Right atrium auricular region (tissue), 2 donors: Measurements from ENCODE around the gene WDR48. TPM values are rescaled to one million over a fixed set of nuclear protein-coding genes. Genes with fewer than 3 reads are reported as not detected.

Experiments
- DNase-seq: peaks from one replicate; pipeline ENCODE4 v3.0.0-alpha.2; 2019; ENCODE audit warnings: low spot score
- H3K27ac ChIP-seq, 2 donors: fragments of 200-600 bp; sonication (generic); 1 replicate in 1 of 2; 2 replicates in 1 of 2; pipeline ENCODE4 v1.5.1; 2016 to 2019
- H3K27me3 ChIP-seq, 2 donors: fragments of 200-600 bp; sonication (generic); one replicate each; pipeline versions ENCODE4 v1.5.1 to v1.6.0; 2017 to 2019
- H3K36me3 ChIP-seq: fragments of 200-600 bp; sonication (generic); one replicate; pipeline ENCODE4 v1.5.1; 2016
- H3K4me1 ChIP-seq, 2 donors: fragments of 200-600 bp; sonication (generic); one replicate each; pipeline versions ENCODE4 v1.5.1 to v1.6.0; 2017 to 2019
- H3K4me3 ChIP-seq, 2 donors: fragments of 200-600 bp; sonication (generic); 1 replicate in 1 of 2; 2 replicates in 1 of 2; pipeline ENCODE4 v1.5.1; 2017 to 2019; ENCODE audit warnings: mild to moderate bottlenecking in 1 of 2, moderate library complexity in 1 of 2
- H3K9me3 ChIP-seq, 2 donors: fragments of 200-600 bp; sonication (generic); one replicate each; pipeline ENCODE4 v1.5.1; 2019
- CTCF ChIP-seq, 2 donors: fragments of 200-600 bp; sonication (generic); IDR thresholded peaks; one replicate each; pipeline ENCODE4 v1.5.1; 2019; ENCODE audit warnings: antibody characterized with exemption in 2 of 2
- total RNA-seq, 2 donors: library from RNA; depleted of rRNA; stranded (reverse); fragments of >200 nt; gene quantifications; one replicate each; pipeline ENCODE4 v1.1.0, GENCODE V29; 2016

WDR48 gene
- total RNA-seq, 2 donors from 2014 or later = 11.9 to 17.1 TPM

- DNase-seq = no peak
- H3K36me3 ChIP-seq = peaks cover 34% of the 10 kb centered on the region
- H3K4me1 ChIP-seq = peaks cover 0 to 83% of the 10 kb centered on the region in 2 donors
- TF ChIP-seq CTCF (IDR thresholded peaks at IDR 0.05) = no peak
- no peak overlapping the region for H3K4me3 ChIP-seq
- H3K27me3 ChIP-seq = no peaks in the 10 kb centered on the region
- H3K27ac ChIP-seq = peak overlapping the region; percentile 44 to 56
- no peaks in the 10 kb centered on the region for H3K9me3 ChIP-seq
Observed at GRCh38 chr3:39139442-39139841, 87.6 kb downstream of the WDR48 start.

- DNase-seq = no peak
- H3K36me3 ChIP-seq = peaks cover 44% of the 10 kb centered on the region
- TF ChIP-seq CTCF (IDR thresholded peaks at IDR 0.05) = no peak
- peak overlapping the region; percentile 44 to 56 for H3K27ac ChIP-seq
- no peak overlapping the region for H3K4me3 ChIP-seq
- no peaks in the 10 kb centered on the region for H3K9me3 ChIP-seq
- H3K4me1 ChIP-seq = peaks cover 0 to 81% of the 10 kb centered on the region in 2 donors
- H3K27me3 ChIP-seq = no peaks in the 10 kb centered on the region
Observed at GRCh38 chr3:39140341-39140971, 88.6 kb downstream of the WDR48 start.

- peaks cover 0 to 81% of the 10 kb centered on the region in 2 donors for H3K4me1 ChIP-seq
- no peak for DNase-seq
- peak overlapping the region; percentile 42 to 56 for H3K27ac ChIP-seq
- no peaks in the 10 kb centered on the region for H3K9me3 ChIP-seq
- no peak overlapping the region for H3K4me3 ChIP-seq
- peaks cover 53% of the 10 kb centered on the region for H3K36me3 ChIP-seq
- no peaks in the 10 kb centered on the region for H3K27me3 ChIP-seq
- TF ChIP-seq CTCF (IDR thresholded peaks at IDR 0.05) = no peak
Observed at GRCh38 chr3:39141171-39141995, 89.6 kb downstream of the WDR48 start.

- H3K4me3 ChIP-seq = no peak overlapping the region
- peaks cover 0 to 84% of the 10 kb centered on the region in 2 donors for H3K4me1 ChIP-seq
- no peak for TF ChIP-seq CTCF (IDR thresholded peaks at IDR 0.05)
- no peak for DNase-seq
- peak overlapping the region; percentile 42 to 56 for H3K27ac ChIP-seq
- peaks cover 58% of the 10 kb centered on the region for H3K36me3 ChIP-seq
- H3K27me3 ChIP-seq = no peaks in the 10 kb centered on the region
- H3K9me3 ChIP-seq = no peaks in the 10 kb centered on the region
Observed at GRCh38 chr3:39142067-39142466, 90.3 kb downstream of the WDR48 start.

- peaks cover 58% of the 10 kb centered on the region for H3K36me3 ChIP-seq
- peaks cover 0 to 96% of the 10 kb centered on the region in 2 donors for H3K4me1 ChIP-seq
- DNase-seq = no peak
- H3K9me3 ChIP-seq = no peaks in the 10 kb centered on the region
- H3K27ac ChIP-seq = peak overlapping the region in 1 of 2 donors; percentile 56
- no peak overlapping the region for H3K4me3 ChIP-seq
- TF ChIP-seq CTCF (IDR thresholded peaks at IDR 0.05) = no peak
- H3K27me3 ChIP-seq = no peaks in the 10 kb centered on the region
Observed at GRCh38 chr3:39143051-39143885, 91.5 kb downstream of the WDR48 start.
